ENCODE results near the gene DAG1. TPM values are rescaled to one million over a fixed set of nuclear protein-coding genes. Genes with fewer than 3 reads are reported as not detected.

The DAG1 gene
- total and polyA plus RNA-seq, 2 experiments from 2014 or later, result 29.9 to 152 TPM

DNA sequence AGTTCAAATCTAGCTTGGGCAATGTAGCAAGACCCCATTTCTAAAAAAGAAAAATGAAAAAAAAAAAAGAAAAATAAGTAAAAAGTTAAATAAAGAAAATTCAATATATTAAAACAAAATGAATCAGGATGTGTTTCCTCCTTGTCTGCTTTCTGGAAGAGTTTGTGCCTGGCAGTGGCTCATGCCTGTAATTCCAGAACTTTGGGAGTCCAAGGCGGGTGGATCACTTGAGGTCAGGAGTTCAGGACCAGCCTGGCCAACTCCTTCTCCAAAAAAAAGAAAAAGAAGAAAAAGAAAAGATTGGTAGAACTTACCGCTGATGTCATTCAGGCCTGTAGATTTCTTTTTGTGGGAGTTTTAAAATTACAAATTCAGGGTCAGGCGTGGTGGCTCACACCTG, 36.8 kb downstream of the DAG1 start:
- Histone ChIP-seq H3K79me2 (replicated peaks; ENCODE audit: insufficient read depth) (peaks cover 74% of the 10 kb centered on the region), H3K27me3 (ENCODE audit: insufficient read depth) (no peaks in the 10 kb centered on the region), H3F3A (replicated peaks; ENCODE audit: low read depth) (peaks cover 4% of the 10 kb centered on the region; the same call in 1 of the 2 replicates), H3K36me3 (ENCODE audit: insufficient read depth) (peaks cover 9% of the 10 kb centered on the region), H3K9me2 (ENCODE audit: insufficient read depth) (no peaks in the 10 kb centered on the region), H3K4me2 (no peak overlapping the region), H4K20me1 (replicated peaks; ENCODE audit: insufficient read depth) (no peaks in the 10 kb centered on the region; the same call in none of the 2 replicates), H2AFZ (no peak overlapping the region), H3K4me3 (no peak overlapping the region), H3K4me1 (ENCODE audit: insufficient read depth) (no peaks in the 10 kb centered on the region), H3K27ac (ENCODE audit: low read depth) (no peak overlapping the region)
- TF ChIP-seq CREB1 (CRISPR knock-in tag; IDR thresholded peaks at IDR 0.05; ENCODE audit: low read depth) (no peak), JUNB (IDR thresholded peaks at IDR 0.05; ENCODE audit: unreplicated experiment) (no peak), CTCF (conservative IDR thresholded peaks at IDR 0.05; ENCODE audit: low read depth in 2 of 2) (no peak), ZNF331 (CRISPR knock-in tag; IDR thresholded peaks at IDR 0.05; ENCODE audit: low read depth) (no peak), NANOG (IDR thresholded peaks at IDR 0.05; ENCODE audit: borderline replicate concordance) (no peak), POLR2AphosphoS5 (IDR thresholded peaks at IDR 0.05; ENCODE audit: low read depth) (no peak), ZNF114 (CRISPR knock-in tag; IDR thresholded peaks at IDR 0.05) (no peak), EZH2 (IDR thresholded peaks at IDR 0.05; ENCODE audit: low read depth, unreplicated experiment) (no peak), ZNF462 (CRISPR knock-in tag; IDR thresholded peaks at IDR 0.05) (no peak), STAT1 (IDR thresholded peaks at IDR 0.05; ENCODE audit: unreplicated experiment) (no peak), EZH2phosphoT487 (IDR thresholded peaks at IDR 0.05; ENCODE audit: unreplicated experiment) (no peak)
- TF ChIP-seq, protein P1, sequence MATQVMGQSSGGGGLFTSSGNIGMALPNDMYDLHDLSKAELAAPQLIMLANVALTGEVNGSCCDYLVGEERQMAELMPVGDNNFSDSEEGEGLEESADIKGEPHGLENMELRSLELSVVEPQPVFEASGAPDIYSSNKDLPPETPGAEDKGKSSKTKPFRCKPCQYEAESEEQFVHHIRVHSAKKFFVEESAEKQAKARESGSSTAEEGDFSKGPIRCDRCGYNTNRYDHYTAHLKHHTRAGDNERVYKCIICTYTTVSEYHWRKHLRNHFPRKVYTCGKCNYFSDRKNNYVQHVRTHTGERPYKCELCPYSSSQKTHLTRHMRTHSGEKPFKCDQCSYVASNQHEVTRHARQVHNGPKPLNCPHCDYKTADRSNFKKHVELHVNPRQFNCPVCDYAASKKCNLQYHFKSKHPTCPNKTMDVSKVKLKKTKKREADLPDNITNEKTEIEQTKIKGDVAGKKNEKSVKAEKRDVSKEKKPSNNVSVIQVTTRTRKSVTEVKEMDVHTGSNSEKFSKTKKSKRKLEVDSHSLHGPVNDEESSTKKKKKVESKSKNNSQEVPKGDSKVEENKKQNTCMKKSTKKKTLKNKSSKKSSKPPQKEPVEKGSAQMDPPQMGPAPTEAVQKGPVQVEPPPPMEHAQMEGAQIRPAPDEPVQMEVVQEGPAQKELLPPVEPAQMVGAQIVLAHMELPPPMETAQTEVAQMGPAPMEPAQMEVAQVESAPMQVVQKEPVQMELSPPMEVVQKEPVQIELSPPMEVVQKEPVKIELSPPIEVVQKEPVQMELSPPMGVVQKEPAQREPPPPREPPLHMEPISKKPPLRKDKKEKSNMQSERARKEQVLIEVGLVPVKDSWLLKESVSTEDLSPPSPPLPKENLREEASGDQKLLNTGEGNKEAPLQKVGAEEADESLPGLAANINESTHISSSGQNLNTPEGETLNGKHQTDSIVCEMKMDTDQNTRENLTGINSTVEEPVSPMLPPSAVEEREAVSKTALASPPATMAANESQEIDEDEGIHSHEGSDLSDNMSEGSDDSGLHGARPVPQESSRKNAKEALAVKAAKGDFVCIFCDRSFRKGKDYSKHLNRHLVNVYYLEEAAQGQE (IDR thresholded peaks at IDR 0.05; ENCODE audit: unreplicated experiment), result no peak
- TF ChIP-seq, protein P2, sequence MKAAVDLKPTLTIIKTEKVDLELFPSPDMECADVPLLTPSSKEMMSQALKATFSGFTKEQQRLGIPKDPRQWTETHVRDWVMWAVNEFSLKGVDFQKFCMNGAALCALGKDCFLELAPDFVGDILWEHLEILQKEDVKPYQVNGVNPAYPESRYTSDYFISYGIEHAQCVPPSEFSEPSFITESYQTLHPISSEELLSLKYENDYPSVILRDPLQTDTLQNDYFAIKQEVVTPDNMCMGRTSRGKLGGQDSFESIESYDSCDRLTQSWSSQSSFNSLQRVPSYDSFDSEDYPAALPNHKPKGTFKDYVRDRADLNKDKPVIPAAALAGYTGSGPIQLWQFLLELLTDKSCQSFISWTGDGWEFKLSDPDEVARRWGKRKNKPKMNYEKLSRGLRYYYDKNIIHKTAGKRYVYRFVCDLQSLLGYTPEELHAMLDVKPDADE (IDR thresholded peaks at IDR 0.05), result no peak
- Mint-ChIP-seq H3K4me1 (no peaks in the 10 kb centered on the region), H3K27me3 (ENCODE audit: insufficient read depth, low read depth, poor library complexity) (peaks cover 4% of the 10 kb centered on the region), H3K9me3 (no peaks in the 10 kb centered on the region), H3K27ac (no peak overlapping the region), H3K36me3 (ENCODE audit: low read depth) (peaks cover 25% of the 10 kb centered on the region), H3K4me3 (no peak overlapping the region)
- ATAC-seq (no peak), DNase-seq (ENCODE audit: low spot score) (no peak)
